SK-N-SH (cell line): ENCODE measurements around the gene GALM.

Experiments
- EZH2phosphoT487 ChIP-seq: fragments of 200-600 bp; sonication (generic); IDR thresholded peaks from 2 replicates; pipeline ENCODE4 v1.6.1; 2017; ENCODE audit warnings: low read depth, mixed run types, mild to moderate bottlenecking, antibody characterized with exemption, moderate library complexity, borderline replicate concordance
- MXI1 ChIP-seq: IDR thresholded peaks from 2 replicates; pipeline ENCODE4 v1.6.1; 2012; ENCODE audit warnings: mild to moderate bottlenecking, low read depth, low read length, improper control_type of control experiment
- RAD21 ChIP-seq: IDR thresholded peaks from 2 replicates; pipeline ENCODE4 v1.6.1; 2012; ENCODE audit warnings: mild to moderate bottlenecking, low read length
- TAF1 ChIP-seq: IDR thresholded peaks from 2 replicates; pipeline ENCODE4 v1.6.1; 2012; ENCODE audit warnings: low read depth, mild to moderate bottlenecking, low read length, moderate library complexity, borderline replicate concordance
- TF ChIP-seq, protein P1 (sequence below): IDR thresholded peaks from 2 replicates; pipeline ENCODE4 v1.6.1; 2012; ENCODE audit warnings: mild to moderate bottlenecking, low read depth, low read length, moderate library complexity
- TF ChIP-seq, protein P2 (sequence below): fragments of 200-600 bp; sonication (generic); IDR thresholded peaks from 2 replicates; pipeline ENCODE4 v1.6.1; 2017; ENCODE audit warnings: antibody characterized with exemption, mild to moderate bottlenecking, moderate library complexity
- TF ChIP-seq, protein P3 (sequence below): IDR thresholded peaks from 2 replicates; pipeline ENCODE4 v1.4.0; 2012; ENCODE audit warnings: low read depth, borderline replicate concordance

DNA sequence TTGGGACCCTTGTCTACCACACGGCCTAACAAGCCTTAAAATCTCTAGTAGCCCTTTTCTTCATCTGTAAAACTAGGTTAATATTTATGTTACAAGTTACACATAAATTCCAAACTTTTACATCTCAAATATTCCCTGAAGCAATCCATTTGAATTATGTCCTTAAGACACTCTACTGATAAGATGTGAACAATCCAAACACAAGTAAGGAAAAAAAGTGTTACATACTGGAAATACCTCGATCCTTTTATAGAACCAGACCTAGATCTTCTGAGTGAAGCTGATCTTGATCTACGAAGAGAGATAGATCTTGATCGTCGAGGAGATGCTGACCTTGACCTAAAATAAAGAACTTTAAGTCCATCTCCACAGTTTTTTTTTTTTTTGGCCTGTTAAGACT lies 81.9 kb downstream of the GALM start:
- TF ChIP-seq MXI1 (no peak), TAF1 (no peak), RAD21 (no peak), EZH2phosphoT487 (no peak)
- TF ChIP-seq, protein P1, sequence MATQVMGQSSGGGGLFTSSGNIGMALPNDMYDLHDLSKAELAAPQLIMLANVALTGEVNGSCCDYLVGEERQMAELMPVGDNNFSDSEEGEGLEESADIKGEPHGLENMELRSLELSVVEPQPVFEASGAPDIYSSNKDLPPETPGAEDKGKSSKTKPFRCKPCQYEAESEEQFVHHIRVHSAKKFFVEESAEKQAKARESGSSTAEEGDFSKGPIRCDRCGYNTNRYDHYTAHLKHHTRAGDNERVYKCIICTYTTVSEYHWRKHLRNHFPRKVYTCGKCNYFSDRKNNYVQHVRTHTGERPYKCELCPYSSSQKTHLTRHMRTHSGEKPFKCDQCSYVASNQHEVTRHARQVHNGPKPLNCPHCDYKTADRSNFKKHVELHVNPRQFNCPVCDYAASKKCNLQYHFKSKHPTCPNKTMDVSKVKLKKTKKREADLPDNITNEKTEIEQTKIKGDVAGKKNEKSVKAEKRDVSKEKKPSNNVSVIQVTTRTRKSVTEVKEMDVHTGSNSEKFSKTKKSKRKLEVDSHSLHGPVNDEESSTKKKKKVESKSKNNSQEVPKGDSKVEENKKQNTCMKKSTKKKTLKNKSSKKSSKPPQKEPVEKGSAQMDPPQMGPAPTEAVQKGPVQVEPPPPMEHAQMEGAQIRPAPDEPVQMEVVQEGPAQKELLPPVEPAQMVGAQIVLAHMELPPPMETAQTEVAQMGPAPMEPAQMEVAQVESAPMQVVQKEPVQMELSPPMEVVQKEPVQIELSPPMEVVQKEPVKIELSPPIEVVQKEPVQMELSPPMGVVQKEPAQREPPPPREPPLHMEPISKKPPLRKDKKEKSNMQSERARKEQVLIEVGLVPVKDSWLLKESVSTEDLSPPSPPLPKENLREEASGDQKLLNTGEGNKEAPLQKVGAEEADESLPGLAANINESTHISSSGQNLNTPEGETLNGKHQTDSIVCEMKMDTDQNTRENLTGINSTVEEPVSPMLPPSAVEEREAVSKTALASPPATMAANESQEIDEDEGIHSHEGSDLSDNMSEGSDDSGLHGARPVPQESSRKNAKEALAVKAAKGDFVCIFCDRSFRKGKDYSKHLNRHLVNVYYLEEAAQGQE, result no peak
- TF ChIP-seq, protein P2, sequence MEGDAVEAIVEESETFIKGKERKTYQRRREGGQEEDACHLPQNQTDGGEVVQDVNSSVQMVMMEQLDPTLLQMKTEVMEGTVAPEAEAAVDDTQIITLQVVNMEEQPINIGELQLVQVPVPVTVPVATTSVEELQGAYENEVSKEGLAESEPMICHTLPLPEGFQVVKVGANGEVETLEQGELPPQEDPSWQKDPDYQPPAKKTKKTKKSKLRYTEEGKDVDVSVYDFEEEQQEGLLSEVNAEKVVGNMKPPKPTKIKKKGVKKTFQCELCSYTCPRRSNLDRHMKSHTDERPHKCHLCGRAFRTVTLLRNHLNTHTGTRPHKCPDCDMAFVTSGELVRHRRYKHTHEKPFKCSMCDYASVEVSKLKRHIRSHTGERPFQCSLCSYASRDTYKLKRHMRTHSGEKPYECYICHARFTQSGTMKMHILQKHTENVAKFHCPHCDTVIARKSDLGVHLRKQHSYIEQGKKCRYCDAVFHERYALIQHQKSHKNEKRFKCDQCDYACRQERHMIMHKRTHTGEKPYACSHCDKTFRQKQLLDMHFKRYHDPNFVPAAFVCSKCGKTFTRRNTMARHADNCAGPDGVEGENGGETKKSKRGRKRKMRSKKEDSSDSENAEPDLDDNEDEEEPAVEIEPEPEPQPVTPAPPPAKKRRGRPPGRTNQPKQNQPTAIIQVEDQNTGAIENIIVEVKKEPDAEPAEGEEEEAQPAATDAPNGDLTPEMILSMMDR, result no peak
- TF ChIP-seq, protein P3, sequence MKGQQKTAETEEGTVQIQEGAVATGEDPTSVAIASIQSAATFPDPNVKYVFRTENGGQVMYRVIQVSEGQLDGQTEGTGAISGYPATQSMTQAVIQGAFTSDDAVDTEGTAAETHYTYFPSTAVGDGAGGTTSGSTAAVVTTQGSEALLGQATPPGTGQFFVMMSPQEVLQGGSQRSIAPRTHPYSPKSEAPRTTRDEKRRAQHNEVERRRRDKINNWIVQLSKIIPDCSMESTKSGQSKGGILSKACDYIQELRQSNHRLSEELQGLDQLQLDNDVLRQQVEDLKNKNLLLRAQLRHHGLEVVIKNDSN, result no peak
